Daoy (cell line): Measurements from ENCODE around the gene RFX2. TPM values are rescaled to one million over a fixed set of nuclear protein-coding genes. Genes with fewer than 3 reads are reported as not detected.
"Not testable (repeated sequence)": the region's sequence is repeated elsewhere in the genome, so short reads cannot be mapped to it uniquely, and the experiment has no call there.

Experiments used
- DNase-seq: peaks from one replicate; pipeline ENCODE4 v3.0.0-alpha.2; 2015; ENCODE audit warnings: low read depth
- total RNA-seq: library from RNA; depleted of rRNA; stranded (reverse); fragments of >200 nt; shearing (Covaris generic); gene quantifications from 2 replicates; pipeline ENCODE4 v1.2.3, GENCODE V29; 2014

Gene RFX2
- total RNA-seq, 1 experiment from 2014 or later: 11.1 TPM

DNA sequence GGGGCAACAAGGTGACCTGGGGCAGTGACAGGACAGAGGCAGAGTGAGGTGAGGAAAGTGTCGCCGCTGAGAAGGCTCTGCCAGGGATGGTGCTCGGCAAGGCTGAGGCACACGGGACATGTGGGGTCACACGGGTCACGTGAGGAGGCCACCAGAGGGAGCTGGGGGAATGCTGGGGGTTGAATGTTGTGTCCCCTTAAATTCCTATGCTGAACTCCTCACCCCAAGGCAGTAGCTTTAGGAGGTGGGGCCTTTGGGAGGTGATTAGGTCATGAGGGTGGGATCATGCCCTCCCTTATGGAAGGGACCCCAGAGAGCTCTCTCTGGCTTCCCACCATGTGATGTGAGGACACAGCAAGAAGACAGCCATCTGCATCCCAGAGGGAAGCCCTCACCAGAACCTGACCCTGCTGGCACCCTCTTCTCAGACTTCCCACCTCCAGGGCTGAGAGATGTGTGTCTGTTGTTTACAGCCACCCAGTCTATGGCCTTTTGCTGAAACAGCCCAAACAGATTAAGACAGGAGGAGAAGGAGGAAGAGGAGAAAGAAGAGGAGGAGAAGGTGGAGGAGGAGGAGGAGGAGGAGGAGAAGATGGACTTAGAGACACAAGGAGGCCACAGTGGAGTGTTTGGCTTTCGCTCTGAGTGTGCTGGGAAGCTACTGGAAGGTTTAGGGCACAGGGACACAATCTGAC is 35.4 kb downstream of the RFX2 start:
- DNase-seq: no peak

GRCh38 chr19:6073858-6074708 is 36.2 kb downstream of the RFX2 start:
- DNase-seq: no peak

DNA sequence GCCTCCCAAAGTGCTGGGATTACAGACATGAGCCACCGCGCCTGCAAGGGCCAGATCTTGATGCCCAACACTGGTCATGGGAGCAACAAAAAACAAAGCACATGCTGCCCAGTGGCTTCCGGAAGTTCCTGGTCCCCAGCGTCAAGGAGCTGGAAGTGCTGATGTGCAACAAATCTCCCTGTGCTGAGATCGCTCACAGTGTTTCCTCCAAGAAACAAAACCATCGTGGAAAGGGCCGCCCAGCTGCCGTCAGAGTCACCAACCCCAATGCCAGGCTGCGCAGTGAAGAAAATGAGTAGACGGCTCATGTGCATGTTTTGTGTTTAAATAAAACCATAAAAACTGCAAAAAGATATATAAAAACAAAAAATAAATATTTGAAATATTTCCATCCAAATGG is 37.1 kb downstream of the RFX2 start:
- DNase-seq: not testable (repeated sequence)

DNA sequence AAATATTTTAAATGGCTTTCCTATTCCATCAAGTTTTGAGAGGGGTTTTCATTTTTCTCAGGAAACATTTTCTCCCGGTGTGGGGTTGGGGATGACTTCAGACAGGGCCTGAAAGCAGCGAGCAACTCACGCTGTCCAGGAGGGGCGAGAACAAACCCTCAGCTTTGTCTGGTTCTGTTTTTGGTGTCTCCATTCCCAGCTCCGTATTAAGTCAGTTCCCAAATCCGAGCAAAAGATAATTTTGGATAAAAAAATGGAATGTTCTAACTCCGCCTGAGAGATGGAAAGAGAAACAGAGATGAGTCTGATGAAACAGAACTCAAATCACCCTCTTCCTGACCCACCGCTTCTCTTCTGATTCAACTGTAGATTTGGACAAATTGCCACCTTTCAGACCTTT is 38.4 kb downstream of the RFX2 start:
- DNase-seq: no peak

DNA sequence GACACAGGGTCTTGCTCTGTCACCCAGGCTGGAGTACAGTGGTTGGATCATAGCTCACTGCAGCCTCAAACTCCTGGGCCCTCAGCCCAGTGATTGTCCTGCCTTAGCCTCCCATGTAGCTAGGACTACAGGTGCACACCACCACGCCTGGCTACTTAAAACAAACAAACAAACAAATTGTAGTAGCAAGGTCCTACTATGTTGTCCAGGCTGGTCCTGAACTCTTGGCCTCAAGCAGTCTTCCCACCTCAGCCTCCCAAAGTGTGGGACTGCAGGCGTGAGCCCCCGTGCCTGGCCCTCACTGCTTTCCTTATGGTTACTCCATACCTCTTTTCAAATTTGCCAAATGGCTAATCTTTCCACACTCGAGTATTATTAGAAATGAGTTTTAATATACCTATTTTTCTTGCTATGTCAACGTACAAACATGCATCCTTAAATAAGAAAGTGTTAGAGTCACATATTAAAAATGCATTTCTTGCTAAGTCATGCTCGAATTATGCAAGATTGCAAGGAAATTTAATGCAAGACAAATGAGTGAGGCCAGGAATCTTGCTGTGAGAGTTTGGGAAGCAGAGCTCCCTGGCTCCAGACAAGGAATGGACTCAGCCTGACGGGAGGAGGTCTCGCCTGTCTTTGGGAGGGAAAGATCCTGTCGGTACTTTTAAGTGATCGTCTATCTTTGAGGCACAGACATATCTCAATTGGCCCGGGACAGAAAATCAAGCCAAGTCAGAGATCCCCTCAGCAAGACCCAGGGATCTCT is 39.4 kb downstream of the RFX2 start:
- DNase-seq: no peak

- no peak for DNase-seq
Measured at GRCh38 chr19:6070207-6070681, 40.1 kb downstream of the RFX2 start.

DNA sequence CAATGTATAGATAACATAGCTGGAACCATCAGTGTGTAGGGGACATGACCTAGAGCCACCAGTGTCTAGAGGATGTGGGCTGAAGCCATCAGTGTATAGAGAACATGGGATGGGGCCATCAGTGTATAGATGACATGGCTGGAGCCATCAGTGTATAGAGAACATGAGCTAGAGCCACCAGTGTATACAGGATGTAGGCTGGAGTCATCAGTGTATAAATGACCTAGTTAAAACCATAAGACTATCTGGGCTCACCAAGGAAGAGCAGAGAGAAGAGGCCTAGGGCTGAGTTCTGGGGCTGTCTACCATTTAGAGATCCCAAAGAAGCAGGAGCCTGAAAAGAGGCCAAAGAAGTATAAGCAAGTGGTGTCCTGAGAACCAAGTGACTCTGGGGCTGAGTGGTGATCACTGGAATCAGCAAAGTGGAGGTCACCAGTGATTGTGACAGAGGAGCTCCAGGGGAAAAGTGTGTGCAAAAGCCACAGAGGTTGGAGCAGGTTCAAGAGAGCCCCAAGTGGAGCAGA is 41.0 kb downstream of the RFX2 start:
- DNase-seq: no peak

- DNase-seq: no peak
Measured at GRCh38 chr19:6068711-6069110, 41.6 kb downstream of the RFX2 start.

DNA sequence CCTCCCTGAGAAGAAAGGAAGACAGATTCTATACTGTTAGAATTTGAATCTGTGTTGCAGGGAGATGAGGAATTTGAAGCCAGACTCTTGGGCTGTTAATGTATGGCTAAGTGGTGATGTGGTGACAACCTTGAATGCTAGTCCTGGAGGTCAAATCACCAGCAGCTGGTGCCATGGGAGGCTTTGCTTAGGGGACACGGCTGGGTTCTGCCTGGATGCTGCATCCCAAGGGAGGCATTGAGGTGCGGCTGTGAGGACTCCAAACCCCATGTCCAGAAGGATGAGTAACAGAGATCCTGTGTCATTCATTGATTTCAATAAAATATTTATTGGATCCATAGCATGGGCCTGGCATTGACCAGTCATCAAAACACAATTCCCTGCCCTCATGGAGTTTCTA is 42.3 kb downstream of the RFX2 start:
- DNase-seq: no peak

GRCh38 chr19:6066661-6067646 is 43.3 kb downstream of the RFX2 start:
- DNase-seq: peak; percentile 89

GRCh38 chr19:6065685-6066374 is 44.5 kb downstream of the RFX2 start:
- peak; percentile 76 for DNase-seq

GRCh38 chr19:6064336-6065073 is 45.8 kb downstream of the RFX2 start:
- DNase-seq: peak; percentile 44

GRCh38 chr19:6063576-6064335 is 46.5 kb downstream of the RFX2 start:
- no peak for DNase-seq

- DNase-seq: no peak
Measured at GRCh38 chr19:6062961-6063575, 47.2 kb downstream of the RFX2 start.

GRCh38 chr19:6062274-6062673 is 48.0 kb downstream of the RFX2 start:
- DNase-seq: peak; percentile 89

- no peak for DNase-seq
Measured at GRCh38 chr19:6061376-6062130, 48.7 kb downstream of the RFX2 start.

GRCh38 chr19:6060600-6061375 is 49.5 kb downstream of the RFX2 start:
- peak; percentile 94 for DNase-seq
